ENCODE results near the gene MOGAT1. TPM values are rescaled to one million over a fixed set of nuclear protein-coding genes. Genes with fewer than 3 reads are reported as not detected.
A peak's percentile ranks its signal among the peaks of the same experiment; 100 is the strongest.

MOGAT1 gene
- total RNA-seq, 1 experiment from 2014 or later = not detected

DNA sequence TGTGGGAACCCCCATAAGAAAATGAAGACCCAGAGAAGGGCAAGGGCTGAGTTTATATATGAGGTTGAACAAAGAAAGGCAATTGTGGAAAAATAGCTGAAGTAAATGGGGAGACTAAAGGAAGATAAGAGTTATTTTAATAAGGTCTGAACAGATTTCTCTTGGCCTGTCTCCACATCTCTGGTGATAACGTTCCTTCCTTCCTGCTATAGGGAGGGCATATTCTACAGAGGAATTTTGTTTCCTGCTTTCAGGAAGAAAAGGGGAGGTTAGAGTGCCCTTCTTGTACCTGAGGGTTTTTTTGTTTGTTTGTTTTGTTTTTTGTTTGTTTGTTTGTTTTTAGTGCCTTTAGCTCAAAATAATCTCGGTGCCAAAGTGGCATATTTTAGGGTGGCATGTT, 31.6 kb downstream of the MOGAT1 start:
- Mint-ChIP-seq H3K9me3 (ENCODE audit: unreplicated experiment) (no peaks in the 10 kb centered on the region), H3K36me3 (ENCODE audit: insufficient read depth, unreplicated experiment) (no peaks in the 10 kb centered on the region), H3K27me3 (ENCODE audit: insufficient read depth, unreplicated experiment) (no peaks in the 10 kb centered on the region), H3K4me1 (ENCODE audit: insufficient read depth, unreplicated experiment) (peaks cover 5% of the 10 kb centered on the region), H3K27ac (ENCODE audit: low read depth, unreplicated experiment) (no peak overlapping the region), H3K4me3 (ENCODE audit: unreplicated experiment) (no peak overlapping the region)
- no TSS peak for BruUV-seq (replicated peaks)
- ChIA-PET CTCF (interaction anchor here (0.7 to 5.0 kb wide), 8 partner anchors 8 to 236 kb away, joined by 3 to 55 read pairs (median 4); no protein-coding TSS in a partner anchor), POLR2A (interaction anchor here (0.6 to 1.2 kb wide), 4 partner anchors 47 to 533 kb away, joined by 3 to 8 read pairs (median 4); partner anchors contain the start of gene FARSB)
- DNase-seq (ENCODE audit: unreplicated experiment) = no peak
- TF ChIP-seq, protein P1, sequence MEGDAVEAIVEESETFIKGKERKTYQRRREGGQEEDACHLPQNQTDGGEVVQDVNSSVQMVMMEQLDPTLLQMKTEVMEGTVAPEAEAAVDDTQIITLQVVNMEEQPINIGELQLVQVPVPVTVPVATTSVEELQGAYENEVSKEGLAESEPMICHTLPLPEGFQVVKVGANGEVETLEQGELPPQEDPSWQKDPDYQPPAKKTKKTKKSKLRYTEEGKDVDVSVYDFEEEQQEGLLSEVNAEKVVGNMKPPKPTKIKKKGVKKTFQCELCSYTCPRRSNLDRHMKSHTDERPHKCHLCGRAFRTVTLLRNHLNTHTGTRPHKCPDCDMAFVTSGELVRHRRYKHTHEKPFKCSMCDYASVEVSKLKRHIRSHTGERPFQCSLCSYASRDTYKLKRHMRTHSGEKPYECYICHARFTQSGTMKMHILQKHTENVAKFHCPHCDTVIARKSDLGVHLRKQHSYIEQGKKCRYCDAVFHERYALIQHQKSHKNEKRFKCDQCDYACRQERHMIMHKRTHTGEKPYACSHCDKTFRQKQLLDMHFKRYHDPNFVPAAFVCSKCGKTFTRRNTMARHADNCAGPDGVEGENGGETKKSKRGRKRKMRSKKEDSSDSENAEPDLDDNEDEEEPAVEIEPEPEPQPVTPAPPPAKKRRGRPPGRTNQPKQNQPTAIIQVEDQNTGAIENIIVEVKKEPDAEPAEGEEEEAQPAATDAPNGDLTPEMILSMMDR (IDR thresholded peaks at IDR 0.05; ENCODE audit: unreplicated experiment) = no peak
- intact Hi-C loops (cut with micrococcal nuclease) = no loop called here

DNA sequence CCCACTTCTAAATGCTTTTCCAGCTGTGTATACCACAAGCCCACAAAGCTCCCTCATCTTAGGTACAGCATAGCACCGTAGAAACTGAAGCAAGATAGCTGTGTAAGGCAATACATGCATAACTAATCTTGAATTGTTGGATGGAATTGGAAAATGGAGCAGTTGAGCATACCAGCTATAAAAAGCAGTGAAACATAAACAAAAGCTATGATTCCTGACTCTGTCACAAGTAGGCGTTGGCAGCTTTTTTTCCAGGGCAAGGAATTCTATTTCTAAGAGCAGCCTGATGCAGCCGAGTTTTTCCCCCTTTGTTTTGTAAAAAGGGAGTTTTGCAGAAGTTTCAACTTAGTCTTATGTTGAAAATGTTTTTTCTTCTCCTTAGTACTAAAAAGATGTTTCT, 32.4 kb downstream of the MOGAT1 start:
- ChIA-PET POLR2A (interaction anchor here (0.7 to 1.2 kb wide), 3 partner anchors 48 to 534 kb away, joined by 3 to 4 read pairs (median 3); partner anchors contain the start of gene FARSB), CTCF (interaction anchor here (0.7 to 5.0 kb wide), 10 partner anchors 9 to 235 kb away, joined by 3 to 55 read pairs (median 3); no protein-coding TSS in a partner anchor)
- no peaks in the 10 kb centered on the region for H3K9me3 Mint-ChIP-seq (ENCODE audit: unreplicated experiment)
- TF ChIP-seq, protein P1 (IDR thresholded peaks at IDR 0.05; ENCODE audit: unreplicated experiment) = no peak
- no peak overlapping the region for H3K4me3 Mint-ChIP-seq (ENCODE audit: unreplicated experiment)
- no peaks in the 10 kb centered on the region for H3K27me3 Mint-ChIP-seq (ENCODE audit: insufficient read depth, unreplicated experiment)
- no peak for DNase-seq (ENCODE audit: unreplicated experiment)
- no peak overlapping the region for H3K27ac Mint-ChIP-seq (ENCODE audit: low read depth, unreplicated experiment)
- H3K4me1 Mint-ChIP-seq (ENCODE audit: insufficient read depth, unreplicated experiment) = peaks cover 5% of the 10 kb centered on the region
- H3K36me3 Mint-ChIP-seq (ENCODE audit: insufficient read depth, unreplicated experiment) = no peaks in the 10 kb centered on the region
- intact Hi-C loops (cut with micrococcal nuclease) = no loop called here
- BruUV-seq (replicated peaks) = no TSS peak

DNA sequence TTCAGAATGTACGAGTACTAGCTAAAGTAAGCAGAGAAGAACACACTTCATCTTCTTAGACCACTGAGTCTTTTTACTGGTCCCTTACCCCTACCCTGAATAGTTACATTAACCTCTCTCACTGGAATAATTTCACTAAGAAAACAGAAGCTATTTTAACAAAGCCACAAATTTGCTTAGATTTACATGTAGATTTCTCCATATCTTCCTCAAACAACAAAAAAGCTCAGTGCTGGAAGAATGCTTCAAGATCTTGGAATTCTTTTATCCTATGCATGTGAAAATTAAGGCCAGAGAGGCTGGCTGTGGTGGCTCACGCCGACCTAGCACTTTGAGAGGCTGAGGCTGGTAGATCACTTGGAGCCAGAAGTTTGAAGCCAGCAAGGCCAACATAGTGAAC, 35.2 kb downstream of the MOGAT1 start:
- DNase-seq (ENCODE audit: unreplicated experiment) = no peak
- intact Hi-C loops (cut with micrococcal nuclease) = loop anchor here (5.0 kb wide), 1 partner anchor 91 kb away; no protein-coding TSS in a partner anchor
- peaks cover 5% of the 10 kb centered on the region for H3K4me1 Mint-ChIP-seq (ENCODE audit: insufficient read depth, unreplicated experiment)
- POLR2A ChIA-PET = interaction anchor here (0.8 to 2.0 kb wide), 3 partner anchors 153 to 195 kb away, joined by 3 to 7 read pairs (median 4); no protein-coding TSS in a partner anchor
- CTCF ChIA-PET = interaction anchor here (0.6 to 6.2 kb wide), 11 partner anchors 15 to 646 kb away, joined by 3 to 55 read pairs (median 4); no protein-coding TSS in a partner anchor
- TF ChIP-seq, protein P1 (IDR thresholded peaks at IDR 0.05; ENCODE audit: unreplicated experiment) = no peak
- no peak overlapping the region for H3K4me3 Mint-ChIP-seq (ENCODE audit: unreplicated experiment)
- H3K9me3 Mint-ChIP-seq (ENCODE audit: unreplicated experiment) = no peaks in the 10 kb centered on the region
- no peaks in the 10 kb centered on the region for H3K27me3 Mint-ChIP-seq (ENCODE audit: insufficient read depth, unreplicated experiment)
- peak overlapping the region; percentile 43 for H3K27ac Mint-ChIP-seq (ENCODE audit: low read depth, unreplicated experiment)
- no peaks in the 10 kb centered on the region for H3K36me3 Mint-ChIP-seq (ENCODE audit: insufficient read depth, unreplicated experiment)
- BruUV-seq (replicated peaks) = no TSS peak

DNA sequence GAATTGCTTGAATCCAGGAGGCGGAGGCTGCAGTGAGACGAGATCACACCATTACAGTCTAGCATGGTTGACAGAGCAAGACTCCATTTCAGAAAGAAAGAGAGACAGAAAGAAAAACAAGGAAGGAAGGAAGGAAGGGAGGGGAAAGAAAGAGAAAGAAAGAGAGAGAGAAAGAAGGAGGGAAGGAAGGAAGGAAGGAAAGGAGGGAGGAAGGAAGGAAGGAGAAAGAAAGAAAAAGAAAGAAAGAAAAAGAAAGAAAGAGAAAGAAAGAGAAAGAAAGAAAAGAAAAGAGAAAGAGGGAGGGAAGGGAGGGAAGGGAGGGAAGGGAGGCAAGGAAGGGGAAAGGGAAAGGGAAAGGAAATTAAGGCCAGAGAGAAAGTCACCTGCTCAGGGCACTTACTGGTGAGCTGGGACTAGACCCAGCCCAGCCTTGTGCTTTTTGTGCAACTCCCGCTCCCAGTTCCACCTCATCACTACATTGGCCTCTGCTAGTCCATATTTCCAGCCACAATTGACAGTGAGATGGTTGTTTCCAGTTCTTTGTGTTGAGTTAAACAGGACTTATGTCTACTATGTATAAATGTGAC, 35.7 kb downstream of the MOGAT1 start:
- Mint-ChIP-seq H3K9me3 (ENCODE audit: unreplicated experiment) (no peaks in the 10 kb centered on the region), H3K36me3 (ENCODE audit: insufficient read depth, unreplicated experiment) (no peaks in the 10 kb centered on the region), H3K27me3 (ENCODE audit: insufficient read depth, unreplicated experiment) (no peaks in the 10 kb centered on the region), H3K4me1 (ENCODE audit: insufficient read depth, unreplicated experiment) (peaks cover 5% of the 10 kb centered on the region), H3K27ac (ENCODE audit: low read depth, unreplicated experiment) (peak overlapping the region; percentile 43), H3K4me3 (ENCODE audit: unreplicated experiment) (no peak overlapping the region)
- intact Hi-C loops (cut with micrococcal nuclease) = loop anchor here (5.0 kb wide), 1 partner anchor 90 kb away; no protein-coding TSS in a partner anchor
- ChIA-PET POLR2A (interaction anchor here (0.7 to 3.7 kb wide), 8 partner anchors 48 to 213 kb away, joined by 3 to 26 read pairs (median 4); partner anchors contain the start of gene ACSL3), CTCF (interaction anchor here (0.6 to 6.2 kb wide), 30 partner anchors 7 to 646 kb away, joined by 3 to 55 read pairs (median 4); no protein-coding TSS in a partner anchor)
- BruUV-seq (replicated peaks) = no TSS peak
- DNase-seq (ENCODE audit: unreplicated experiment) = no peak
- TF ChIP-seq, protein P1 (IDR thresholded peaks at IDR 0.05; ENCODE audit: unreplicated experiment) = no peak
